Thymus (tissue), 11 donors: Measurements from ENCODE around the gene ZC3H18. TPM values are rescaled to one million over a fixed set of nuclear protein-coding genes. Genes with fewer than 3 reads are reported as not detected.

Experiments used
- DNase-seq, 9 donors: peaks; one replicate each; pipeline ENCODE4 v3.0.0-alpha.2; 2013; ENCODE audit warnings: low spot score in 9 of 9, low read depth in 6 of 9, missing footprints in 1 of 9
- H3K27ac ChIP-seq, 2 donors: one replicate each; pipeline ENCODE4 v1.5.1; 2013; ENCODE audit warnings: control low read depth in 1 of 2, low read depth in 1 of 2, low read length in 1 of 2, mild to moderate bottlenecking in 1 of 2, moderate library complexity in 1 of 2
- H3K27me3 ChIP-seq, 2 donors: one replicate each; pipeline ENCODE4 v1.5.1; 2013; ENCODE audit warnings: low read length in 1 of 2; ENCODE audit not compliant: control insufficient read depth in 2 of 2, insufficient read depth in 1 of 2
- H3K36me3 ChIP-seq, 2 donors: one replicate each; pipeline ENCODE4 v1.5.1; 2013; ENCODE audit warnings: low read length in 1 of 2, mild to moderate bottlenecking in 1 of 2, moderate library complexity in 1 of 2; ENCODE audit not compliant: control insufficient read depth in 2 of 2, insufficient read depth in 2 of 2
- H3K4me1 ChIP-seq, 2 donors: one replicate each; pipeline ENCODE4 v1.5.1; 2013; ENCODE audit warnings: low read length in 2 of 2; ENCODE audit not compliant: control insufficient read depth in 2 of 2, insufficient read depth in 2 of 2
- H3K4me3 ChIP-seq, 2 donors: one replicate each; pipeline ENCODE4 v1.5.1; 2013; ENCODE audit warnings: low read length in 2 of 2, control low read depth in 1 of 2, mild to moderate bottlenecking in 1 of 2
- H3K9me3 ChIP-seq, 2 donors: one replicate each; pipeline ENCODE4 v1.5.1; 2013; ENCODE audit warnings: low read length in 1 of 2, mild to moderate bottlenecking in 1 of 2; ENCODE audit not compliant: control insufficient read depth in 2 of 2, insufficient read depth in 1 of 2
- WGBS: extraction: QIAGEN DNeasy Blood & Tissue Kit; methylation state at CpG from one replicate; pipeline ENCODE4 v1.1.7; 2013; 5-methylcytosine and 5-hydroxymethylcytosine counted together
- polyA plus RNA-seq: library from polyadenylated mRNA; stranded (reverse); fragments of 200-250 nt; gene quantifications from one replicate; pipeline ENCODE4 v1.2.3, GENCODE V29; 2013
- total RNA-seq: library from RNA; stranded (reverse); fragments of 120-200 nt; gene quantifications from one replicate; pipeline ENCODE4 v1.2.4, GENCODE V29; 2013
- donor health status: healthy.

ZC3H18 gene
- total and polyA plus RNA-seq, 2 donors, result 11.2 to 28.9 TPM

GRCh38 chr16:88628512-88628974, 58.3 kb downstream of the ZC3H18 start:
- Histone ChIP-seq H3K9me3 (peaks cover 0 to 1% of the 10 kb centered on the region in 2 donors), H3K27me3 (peaks cover 0 to 5% of the 10 kb centered on the region in 2 donors), H3K4me3 (no peak overlapping the region), H3K4me1 (peaks cover 0 to 5% of the 10 kb centered on the region in 2 donors), H3K36me3 (peaks cover 86 to 90% of the 10 kb centered on the region in 2 donors), H3K27ac (no peak overlapping the region)
- DNase-seq, result no peak
- WGBS, result 89% methylated on average over 12 of the region's 12 CpGs

- Histone ChIP-seq H3K27ac (no peak overlapping the region), H3K4me1 (peaks cover 5 to 18% of the 10 kb centered on the region in 2 donors), H3K36me3 (peaks cover 73 to 79% of the 10 kb centered on the region in 2 donors), H3K27me3 (peaks cover 0 to 18% of the 10 kb centered on the region in 2 donors), H3K4me3 (no peak overlapping the region), H3K9me3 (peaks cover 0 to 1% of the 10 kb centered on the region in 2 donors)
- WGBS, result 87% methylated on average over 9 of the region's 9 CpGs
- no peak for DNase-seq
These were observed 59.6 kb downstream of the ZC3H18 start for GRCh38 chr16:88629835-88630234.

DNA sequence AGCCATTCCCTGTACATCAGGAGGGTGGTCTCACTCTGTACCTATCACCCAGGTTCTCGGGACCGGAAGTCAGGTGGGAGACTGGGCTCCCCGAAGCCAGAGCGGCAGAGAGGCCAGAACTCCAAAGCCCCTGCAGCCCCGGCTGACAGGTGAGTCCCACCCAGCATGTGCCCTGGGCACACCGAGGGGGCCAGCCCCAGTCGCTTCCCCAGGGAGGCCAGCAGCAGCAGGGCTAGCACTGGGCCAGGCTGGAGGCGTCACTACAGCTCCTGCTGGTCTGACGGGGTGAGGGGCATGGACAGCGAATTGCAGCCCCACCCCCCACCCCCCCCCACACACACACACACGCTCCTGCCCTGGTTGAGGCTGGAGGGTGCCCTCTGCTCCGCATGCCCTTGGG, 60.2 kb downstream of the ZC3H18 start:
- no peak overlapping the region for H3K27ac ChIP-seq
- H3K36me3 ChIP-seq, result peaks cover 67 to 73% of the 10 kb centered on the region in 2 donors
- no peak for DNase-seq
- peaks cover 5 to 24% of the 10 kb centered on the region in 2 donors for H3K27me3 ChIP-seq
- H3K9me3 ChIP-seq, result no peaks in the 10 kb centered on the region
- WGBS, result 96% methylated on average over 12 of the region's 12 CpGs
- H3K4me1 ChIP-seq, result peaks cover 5 to 21% of the 10 kb centered on the region in 2 donors
- H3K4me3 ChIP-seq, result no peak overlapping the region

DNA sequence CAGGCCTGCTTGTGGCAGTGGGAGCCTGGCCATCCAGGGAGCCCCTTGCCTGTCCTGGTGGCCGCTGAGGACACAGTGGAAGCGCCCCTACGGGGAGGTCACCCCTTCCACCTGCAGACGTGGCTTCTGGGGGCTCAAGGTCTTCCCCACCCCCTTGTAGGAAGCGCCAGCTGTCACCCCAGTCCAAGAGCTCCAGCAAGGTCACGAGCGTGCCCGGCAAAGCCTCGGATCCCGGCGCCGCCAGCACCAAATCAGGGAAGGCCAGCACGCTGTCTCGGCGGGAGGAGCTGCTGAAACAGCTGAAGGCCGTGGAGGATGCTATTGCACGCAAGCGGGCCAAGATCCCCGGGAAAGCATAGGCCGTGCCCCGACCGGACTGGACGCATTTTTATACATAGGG, 60.7 kb downstream of the ZC3H18 start:
- DNase-seq, result no peak
- H3K4me3 ChIP-seq, result no peak overlapping the region
- H3K4me1 ChIP-seq, result peaks cover 5 to 21% of the 10 kb centered on the region in 2 donors
- peaks cover 9 to 29% of the 10 kb centered on the region in 2 donors for H3K27me3 ChIP-seq
- peaks cover 64 to 69% of the 10 kb centered on the region in 2 donors for H3K36me3 ChIP-seq
- 98% methylated on average over 23 of the region's 23 CpGs for WGBS
- H3K9me3 ChIP-seq, result no peaks in the 10 kb centered on the region
- no peak overlapping the region for H3K27ac ChIP-seq

DNA sequence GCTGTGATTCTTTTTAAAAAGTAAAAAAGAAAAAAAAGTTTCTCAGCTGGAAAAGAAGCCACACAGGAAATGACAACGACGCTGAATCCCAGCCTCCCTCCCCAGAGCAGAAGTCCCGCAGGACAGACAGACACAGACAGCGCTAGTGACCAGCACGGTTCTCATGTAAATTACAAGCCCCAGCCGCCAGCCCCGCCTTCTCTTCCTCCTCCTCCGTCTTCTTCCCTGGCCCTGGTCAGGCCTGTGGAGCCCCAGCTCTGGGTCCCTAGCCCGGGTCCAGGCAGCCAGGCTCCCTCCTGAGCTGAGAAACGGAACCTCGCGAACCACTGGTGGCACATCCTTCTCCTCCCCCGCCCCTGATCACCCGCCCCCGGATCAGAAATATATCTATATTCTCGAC, 61.2 kb downstream of the ZC3H18 start:
- DNase-seq, result no peak
- Histone ChIP-seq H3K9me3 (no peaks in the 10 kb centered on the region), H3K4me1 (peaks cover 5 to 21% of the 10 kb centered on the region in 2 donors), H3K27ac (no peak overlapping the region), H3K36me3 (peaks cover 61 to 69% of the 10 kb centered on the region in 2 donors), H3K27me3 (peaks cover 11 to 33% of the 10 kb centered on the region in 2 donors), H3K4me3 (no peak overlapping the region)
- WGBS, result 96% methylated on average over 16 of the region's 16 CpGs

DNA sequence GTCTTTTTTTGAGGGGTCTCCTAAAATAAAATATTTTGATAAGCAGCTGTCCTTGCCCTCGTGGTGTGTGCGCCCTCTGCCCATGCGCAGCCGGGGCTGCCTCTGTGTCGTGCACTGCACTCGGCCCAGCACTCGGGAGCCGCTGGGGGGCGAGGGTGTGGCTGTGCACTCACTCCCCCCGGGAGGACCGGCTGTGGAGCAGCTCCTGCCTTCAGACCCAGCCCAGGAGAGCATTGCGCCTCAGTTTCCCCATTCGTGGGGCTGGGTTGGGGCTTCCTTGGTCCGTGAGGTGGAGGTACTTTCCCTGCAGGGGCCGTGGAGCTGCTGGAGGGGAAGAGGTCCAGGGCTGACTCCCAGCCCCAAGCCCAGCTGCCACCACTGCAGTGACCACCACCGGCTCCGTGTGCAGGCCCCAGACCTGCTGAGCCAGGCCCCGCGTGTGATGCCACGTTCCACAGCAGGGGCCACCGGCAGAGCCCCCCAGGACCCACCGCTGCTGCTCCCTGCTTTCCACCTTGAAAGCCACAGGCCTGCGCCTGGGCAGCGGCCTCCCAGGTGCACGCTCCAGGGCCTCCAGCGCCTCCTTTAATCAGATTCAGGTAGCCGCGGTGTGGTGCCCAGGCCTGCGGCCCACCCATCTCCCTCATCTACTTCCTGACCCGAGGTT, 61.9 kb downstream of the ZC3H18 start:
- WGBS, result 97% methylated on average over 30 of the region's 30 CpGs
- H3K36me3 ChIP-seq, result peaks cover 56 to 62% of the 10 kb centered on the region in 2 donors

DNA sequence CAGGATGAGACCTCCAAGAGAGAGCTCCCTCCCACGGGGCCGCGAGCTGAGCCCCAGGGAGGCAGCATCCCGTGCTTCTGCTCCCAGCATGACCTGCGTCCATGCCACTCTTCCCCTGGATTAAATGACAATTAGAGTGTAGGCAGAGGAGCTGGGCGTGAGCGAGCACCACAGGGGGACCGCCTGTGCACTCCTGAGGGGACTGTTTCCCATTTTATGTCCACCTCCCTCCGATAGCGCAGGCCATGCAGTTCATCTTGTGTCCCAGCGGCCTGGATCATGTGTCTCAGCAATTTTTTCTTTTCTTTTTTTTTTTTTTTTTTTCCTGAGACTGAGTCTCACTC, 62.4 kb downstream of the ZC3H18 start:
- WGBS, result 98% methylated on average over 11 of the region's 11 CpGs
- Histone ChIP-seq H3K4me3 (no peak overlapping the region), H3K27ac (no peak overlapping the region), H3K27me3 (peaks cover 18 to 45% of the 10 kb centered on the region in 2 donors), H3K36me3 (peaks cover 51 to 57% of the 10 kb centered on the region in 2 donors), H3K4me1 (peaks cover 5 to 21% of the 10 kb centered on the region in 2 donors), H3K9me3 (no peaks in the 10 kb centered on the region)
- no peak for DNase-seq

More for the DNA sequence above, 61.9 kb downstream of the ZC3H18 start:
- Histone ChIP-seq H3K4me1 (peaks cover 5 to 21% of the 10 kb centered on the region in 2 donors), H3K27me3 (peaks cover 17 to 40% of the 10 kb centered on the region in 2 donors), H3K9me3 (no peaks in the 10 kb centered on the region), H3K4me3 (no peak overlapping the region), H3K27ac (no peak overlapping the region)
- DNase-seq, result no peak

DNA sequence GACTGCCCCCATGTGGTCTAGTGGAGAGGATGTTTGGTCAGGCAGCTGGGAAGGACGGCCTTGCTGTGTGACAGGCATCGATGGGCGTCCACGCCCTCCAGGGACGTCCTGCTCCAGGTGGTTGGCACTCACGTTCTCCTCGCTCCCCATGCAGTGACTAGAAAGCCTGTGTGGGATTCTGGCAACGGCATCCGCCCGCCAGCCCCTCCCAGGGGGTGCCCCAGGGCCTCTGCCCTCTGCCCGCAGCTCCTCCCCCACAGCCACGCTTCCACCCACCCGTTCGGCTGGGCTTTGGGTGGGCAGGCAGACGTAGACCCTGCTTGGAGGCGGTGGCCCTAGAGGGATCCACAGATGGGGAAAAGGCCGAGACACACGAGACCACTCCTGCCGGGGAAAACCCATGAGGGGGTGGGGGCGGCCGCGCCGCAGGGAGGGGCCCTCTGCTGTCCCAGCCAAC, 63.5 kb downstream of the ZC3H18 start:
- Histone ChIP-seq H3K27ac (no peak overlapping the region), H3K36me3 (peaks cover 40 to 46% of the 10 kb centered on the region in 2 donors), H3K27me3 (peaks cover 22 to 57% of the 10 kb centered on the region in 2 donors), H3K9me3 (peaks cover 3 to 7% of the 10 kb centered on the region in 2 donors), H3K4me3 (peak overlapping the region; percentile 10 to 33), H3K4me1 (peaks cover 5 to 25% of the 10 kb centered on the region in 2 donors)
- WGBS, result 40% methylated on average over 23 of the region's 23 CpGs
- DNase-seq, result peak in 1 of 9 donors; percentile 13

DNA sequence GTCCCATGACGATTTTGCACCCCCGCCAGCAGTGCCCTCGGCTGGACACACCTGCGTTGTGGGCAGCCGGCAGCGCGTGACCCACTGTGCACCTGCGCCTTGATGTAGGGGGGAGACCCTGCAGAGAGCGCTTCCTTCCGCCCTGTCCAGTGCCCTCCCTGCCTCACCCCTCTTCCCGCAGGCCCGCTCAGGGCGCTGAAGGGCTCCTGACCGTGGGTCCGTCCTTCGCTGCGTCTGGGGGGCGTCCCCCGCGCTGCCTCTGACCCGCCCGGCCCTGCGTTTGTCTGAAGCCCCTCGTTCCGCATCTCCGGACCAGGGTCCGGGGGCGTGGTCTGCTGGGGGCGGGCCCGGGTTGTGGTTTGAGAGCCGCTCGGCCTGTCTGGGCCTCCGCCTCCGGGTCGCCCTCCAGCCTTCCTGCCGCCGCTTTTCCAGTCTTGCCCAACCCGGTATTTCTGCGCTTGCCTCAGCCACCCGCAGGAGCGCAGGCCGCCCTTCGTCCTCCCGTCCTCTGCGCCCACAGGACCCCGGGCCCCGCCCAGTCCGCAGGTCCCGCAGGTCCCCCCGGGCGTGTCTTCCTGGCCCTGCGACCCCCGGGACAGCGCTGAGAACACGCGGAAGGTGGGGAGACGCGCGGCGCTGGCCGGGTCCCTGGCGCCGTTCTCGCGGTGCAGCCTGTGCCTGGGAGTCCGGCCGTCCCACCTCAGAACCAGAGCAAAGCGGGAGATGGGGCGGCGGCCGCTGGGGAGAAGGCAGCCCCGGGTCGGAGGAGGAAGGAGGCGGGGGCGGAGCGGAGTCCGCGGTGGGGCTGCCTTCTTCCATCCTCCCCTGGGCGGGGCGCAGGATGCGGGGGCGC, 64.2 kb downstream of the ZC3H18 start:
- DNase-seq, result peak in 1 of 9 donors; percentile 36
- H3K4me3 ChIP-seq, result peak overlapping the region; percentile 10 to 33
- 6% methylated on average over 81 of the region's 82 CpGs for WGBS
- H3K27me3 ChIP-seq, result peaks cover 29 to 63% of the 10 kb centered on the region in 2 donors
- peaks cover 35 to 40% of the 10 kb centered on the region in 2 donors for H3K36me3 ChIP-seq
- peaks cover 3 to 9% of the 10 kb centered on the region in 2 donors for H3K9me3 ChIP-seq
- H3K27ac ChIP-seq, result no peak overlapping the region
- peaks cover 5 to 25% of the 10 kb centered on the region in 2 donors for H3K4me1 ChIP-seq
